ENCODE measurements around the gene IL18R1. TPM values are rescaled to one million over a fixed set of nuclear protein-coding genes. Genes with fewer than 3 reads are reported as not detected.

Gene IL18R1
- total and polyA plus RNA-seq, 2 experiments from 2014 or later: 0.04 to 0.12 TPM

- H3K9me3 ChIP-seq (ENCODE audit: low read depth): no peaks in the 10 kb centered on the region
- H3K27me3 ChIP-seq: no peaks in the 10 kb centered on the region
- no peaks in the 10 kb centered on the region for H3K36me3 ChIP-seq
- no peak overlapping the region for H3K4me3 ChIP-seq
- no peak overlapping the region for H3K27ac ChIP-seq
- DNase-seq (ENCODE audit: low read depth in 1 of 2, low spot score in 1 of 2): no peak
- H3K4me1 ChIP-seq (ENCODE audit: low read depth): no peaks in the 10 kb centered on the region
- no peak for TF ChIP-seq CTCF (IDR thresholded peaks at IDR 0.05; ENCODE audit: low read depth, low read length)
Measured at GRCh38 chr2:102433973-102434654, 78.5 kb downstream of the IL18R1 start.

GRCh38 chr2:102434655-102435381, 79.2 kb downstream of the IL18R1 start:
- TF ChIP-seq CTCF (IDR thresholded peaks at IDR 0.05; ENCODE audit: low read depth, low read length): no peak
- H3K4me1 ChIP-seq (ENCODE audit: low read depth): no peaks in the 10 kb centered on the region
- no peak for DNase-seq (ENCODE audit: low read depth in 1 of 2, low spot score in 1 of 2)

GRCh38 chr2:102435741-102436140, 80.1 kb downstream of the IL18R1 start:
- Histone ChIP-seq H3K27ac (no peak overlapping the region), H3K36me3 (no peaks in the 10 kb centered on the region), H3K4me3 (no peak overlapping the region), H3K4me1 (ENCODE audit: low read depth) (no peaks in the 10 kb centered on the region), H3K27me3 (no peaks in the 10 kb centered on the region), H3K9me3 (ENCODE audit: low read depth) (no peaks in the 10 kb centered on the region)
- DNase-seq (ENCODE audit: low read depth in 1 of 2, low spot score in 1 of 2): no peak
- TF ChIP-seq CTCF (IDR thresholded peaks at IDR 0.05; ENCODE audit: low read depth, low read length): no peak

More at GRCh38 chr2:102434655-102435381, 79.2 kb downstream of the IL18R1 start:
- Histone ChIP-seq H3K27me3 (no peaks in the 10 kb centered on the region), H3K27ac (no peak overlapping the region), H3K9me3 (ENCODE audit: low read depth) (no peaks in the 10 kb centered on the region), H3K36me3 (no peaks in the 10 kb centered on the region), H3K4me3 (no peak overlapping the region)

- Histone ChIP-seq H3K36me3 (no peaks in the 10 kb centered on the region), H3K27me3 (no peaks in the 10 kb centered on the region), H3K4me3 (no peak overlapping the region), H3K9me3 (ENCODE audit: low read depth) (no peaks in the 10 kb centered on the region), H3K4me1 (ENCODE audit: low read depth) (no peaks in the 10 kb centered on the region), H3K27ac (no peak overlapping the region)
- peak in 1 of 2 donors; percentile 76 for DNase-seq (ENCODE audit: low read depth in 1 of 2, low spot score in 1 of 2)
- no peak for TF ChIP-seq CTCF (IDR thresholded peaks at IDR 0.05; ENCODE audit: low read depth, low read length)
Measured at GRCh38 chr2:102436323-102436722, 80.7 kb downstream of the IL18R1 start.

GRCh38 chr2:102437122-102437521, 81.5 kb downstream of the IL18R1 start:
- no peak for TF ChIP-seq CTCF (IDR thresholded peaks at IDR 0.05; ENCODE audit: low read depth, low read length)
- Histone ChIP-seq H3K27ac (no peak overlapping the region), H3K9me3 (ENCODE audit: low read depth) (no peaks in the 10 kb centered on the region), H3K4me3 (no peak overlapping the region), H3K4me1 (ENCODE audit: low read depth) (no peaks in the 10 kb centered on the region), H3K36me3 (no peaks in the 10 kb centered on the region), H3K27me3 (no peaks in the 10 kb centered on the region)
- DNase-seq (ENCODE audit: low read depth in 1 of 2, low spot score in 1 of 2): no peak

Measured in cardiac muscle cell (in vitro differentiated cells and primary cell).